HG03565 (cell line): Measurements from ENCODE around the gene NR2E1.

Source experiments
- ATAC-seq: cut with Tn5 transposase; IDR thresholded peaks from one replicate; pipeline ENCODE4 v1.9.1; 2021; ENCODE audit warnings: mild to moderate bottlenecking, moderate library complexity; ENCODE audit not compliant: unreplicated experiment

NR2E1 gene

GRCh38 chr6:108171291-108171917 lies 5.6 kb downstream of the NR2E1 start:
- ATAC-seq, result no peak

- ATAC-seq, result no peak
Measured at GRCh38 chr6:108171918-108172516, 6.2 kb downstream of the NR2E1 start.

- ATAC-seq, result no peak
Measured at GRCh38 chr6:108174371-108175175, 8.8 kb downstream of the NR2E1 start.

- no peak for ATAC-seq
Measured at GRCh38 chr6:108175176-108175591, 9.4 kb downstream of the NR2E1 start.

- ATAC-seq, result no peak
Measured at GRCh38 chr6:108175592-108176279, 9.9 kb downstream of the NR2E1 start.

- ATAC-seq, result no peak
Measured at GRCh38 chr6:108176281-108177089, 10.7 kb downstream of the NR2E1 start.

- no peak for ATAC-seq
Measured at GRCh38 chr6:108179741-108180140, 13.9 kb downstream of the NR2E1 start.

GRCh38 chr6:108180266-108180665 lies 14.4 kb downstream of the NR2E1 start:
- no peak for ATAC-seq

GRCh38 chr6:108180776-108181175 lies 15.0 kb downstream of the NR2E1 start:
- no peak for ATAC-seq

GRCh38 chr6:108186226-108186625 lies 20.4 kb downstream of the NR2E1 start:
- ATAC-seq, result no peak

- ATAC-seq, result no peak
Measured at GRCh38 chr6:108187519-108187918, 21.7 kb downstream of the NR2E1 start.

- ATAC-seq, result no peak
Measured at GRCh38 chr6:108193131-108193530, 27.3 kb downstream of the NR2E1 start.

- no peak for ATAC-seq
Measured at GRCh38 chr6:108193835-108194234, 28.0 kb downstream of the NR2E1 start.

- no peak for ATAC-seq
Measured at GRCh38 chr6:108194503-108194902, 28.7 kb downstream of the NR2E1 start.

GRCh38 chr6:108195209-108195608 lies 29.4 kb downstream of the NR2E1 start:
- no peak for ATAC-seq

- ATAC-seq, result no peak
Measured at GRCh38 chr6:108198761-108199498, 33.1 kb downstream of the NR2E1 start.

GRCh38 chr6:108200186-108200585 lies 34.4 kb downstream of the NR2E1 start:
- ATAC-seq, result no peak

- no peak for ATAC-seq
Measured at GRCh38 chr6:108200631-108201030, 34.8 kb downstream of the NR2E1 start.

GRCh38 chr6:108203189-108204112 lies 37.6 kb downstream of the NR2E1 start:
- ATAC-seq, result no peak
